ENCODE results near the gene RTP2.

- TF ChIP-seq CSDC2 (CRISPR knock-in tag; IDR thresholded peaks at IDR 0.05), result no peak
- no peak for TF ChIP-seq ZFP3 (CRISPR knock-in tag; IDR thresholded peaks at IDR 0.05)
- no peak for TF ChIP-seq CSRNP3 (CRISPR knock-in tag; IDR thresholded peaks at IDR 0.05)
- no peak for TF ChIP-seq OSR1 (CRISPR knock-in tag; IDR thresholded peaks at IDR 0.05)
- no peak for TF ChIP-seq PATZ1 (CRISPR knock-in tag; IDR thresholded peaks at IDR 0.05; ENCODE audit: borderline replicate concordance)
- no peak for TF ChIP-seq RARB (CRISPR knock-in tag; IDR thresholded peaks at IDR 0.05)
- TF ChIP-seq CREB5 (CRISPR knock-in tag; IDR thresholded peaks at IDR 0.05; ENCODE audit: low read depth), result no peak
- TF ChIP-seq ESRRG (CRISPR knock-in tag; IDR thresholded peaks at IDR 0.05), result no peak
- no peak for TF ChIP-seq ISL1 (CRISPR knock-in tag; IDR thresholded peaks at IDR 0.05)
- TF ChIP-seq PPARA (CRISPR knock-in tag; IDR thresholded peaks at IDR 0.05; ENCODE audit: borderline replicate concordance), result no peak
- no peak for TF ChIP-seq BACH2 (CRISPR knock-in tag; IDR thresholded peaks at IDR 0.05; ENCODE audit: borderline replicate concordance)
- no peak for TF ChIP-seq SNAI2 (CRISPR knock-in tag; IDR thresholded peaks at IDR 0.05)
- no peak for TF ChIP-seq ARNTL (CRISPR knock-in tag; IDR thresholded peaks at IDR 0.05; ENCODE audit: borderline replicate concordance, low read depth)
- no peak for TF ChIP-seq ZNF8 (CRISPR knock-in tag; IDR thresholded peaks at IDR 0.05)
These were observed 19.9 kb upstream of the RTP2 start for GRCh38 chr3:187722206-187722612.

Data from SK-N-SH treated with all-trans-retinoic acid at 6 μM for 48 hours (cell line).